NT2/D1 (cell line): ENCODE data around the gene ASB8.
"Not testable (repeated sequence)": the region's sequence is repeated elsewhere in the genome, so short reads cannot be mapped to it uniquely, and the experiment has no call there.

Experiments
- SUZ12 ChIP-seq: IDR thresholded peaks from 2 replicates; pipeline ENCODE4 v1.6.1; 2011; ENCODE audit not compliant: insufficient read length, insufficient read depth; ENCODE audit errors: extremely low read depth
- YY1 ChIP-seq: IDR thresholded peaks from 2 replicates; pipeline ENCODE4 v1.6.1; 2011; ENCODE audit not compliant: insufficient read length, insufficient read depth
- ZNF274 ChIP-seq: IDR thresholded peaks from 2 replicates; pipeline ENCODE4 v1.6.1; 2011; ENCODE audit warnings: mild to moderate bottlenecking, low read depth, low read length

- not testable (repeated sequence) for TF ChIP-seq ZNF274, SUZ12, YY1
Measured at GRCh38 chr12:48111312-48111693, 46.0 kb downstream of the ASB8 start.
